Ascending aorta (tissue), 2 donors: ENCODE results near the gene QPCTL. TPM values are rescaled to one million over a fixed set of nuclear protein-coding genes. Genes with fewer than 3 reads are reported as not detected.
A peak's percentile ranks its signal among the peaks of the same experiment; 100 is the strongest.

ENCODE experiments used
- DNase-seq, 2 donors: peaks; one replicate each; pipeline ENCODE4 v3.0.0-alpha.2; 2019; ENCODE audit warnings: low spot score in 2 of 2
- H3K27ac ChIP-seq, 2 donors: fragments of 200-600 bp; sonication (generic); one replicate each; pipeline ENCODE4 v1.5.1; 2016 to 2017; ENCODE audit warnings: mild to moderate bottlenecking in 1 of 2
- H3K27me3 ChIP-seq: fragments of 200-600 bp; sonication (generic); one replicate; pipeline ENCODE4 v1.5.1; 2017
- H3K36me3 ChIP-seq, 2 donors: fragments of 200-600 bp; sonication (generic); one replicate each; pipeline ENCODE4 v1.5.1; 2016
- H3K4me1 ChIP-seq, 2 donors: fragments of 200-600 bp; sonication (generic); one replicate each; pipeline ENCODE4 v1.5.1; 2016 to 2017; ENCODE audit warnings: mild to moderate bottlenecking in 1 of 2
- H3K4me3 ChIP-seq, 2 donors: fragments of 200-600 bp; sonication (generic); one replicate each; pipeline ENCODE4 v1.5.1; 2016 to 2017; ENCODE audit warnings: mild to moderate bottlenecking in 1 of 2
- H3K9me3 ChIP-seq, 2 donors: fragments of 200-600 bp; sonication (generic); one replicate each; pipeline ENCODE4 v1.5.1; 2016
- CTCF ChIP-seq, 3 experiments: fragments of 200-600 bp in 2 of 3; fragments of 450-650 bp in 1 of 3; sonication (generic) in 2 of 3; IDR thresholded peaks; one replicate each; pipeline ENCODE4 v1.5.1; 2016 to 2019; ENCODE audit warnings: antibody characterized with exemption in 3 of 3, mild to moderate bottlenecking in 1 of 3, moderate library complexity in 1 of 3
- intact Hi-C: fragments of 100-400 bp; cut with DNase I; formaldehyde crosslinking; loops from one replicate; pipeline ENCODE4 v1.15.1; 2023
- total RNA-seq: library from RNA; depleted of rRNA; stranded (reverse); fragments of >200 nt; gene quantifications from one replicate; pipeline ENCODE4 v1.1.0, GENCODE V29; 2016

The QPCTL gene
- total RNA-seq, 1 donor from 2014 or later, result 7.2 TPM

DNA sequence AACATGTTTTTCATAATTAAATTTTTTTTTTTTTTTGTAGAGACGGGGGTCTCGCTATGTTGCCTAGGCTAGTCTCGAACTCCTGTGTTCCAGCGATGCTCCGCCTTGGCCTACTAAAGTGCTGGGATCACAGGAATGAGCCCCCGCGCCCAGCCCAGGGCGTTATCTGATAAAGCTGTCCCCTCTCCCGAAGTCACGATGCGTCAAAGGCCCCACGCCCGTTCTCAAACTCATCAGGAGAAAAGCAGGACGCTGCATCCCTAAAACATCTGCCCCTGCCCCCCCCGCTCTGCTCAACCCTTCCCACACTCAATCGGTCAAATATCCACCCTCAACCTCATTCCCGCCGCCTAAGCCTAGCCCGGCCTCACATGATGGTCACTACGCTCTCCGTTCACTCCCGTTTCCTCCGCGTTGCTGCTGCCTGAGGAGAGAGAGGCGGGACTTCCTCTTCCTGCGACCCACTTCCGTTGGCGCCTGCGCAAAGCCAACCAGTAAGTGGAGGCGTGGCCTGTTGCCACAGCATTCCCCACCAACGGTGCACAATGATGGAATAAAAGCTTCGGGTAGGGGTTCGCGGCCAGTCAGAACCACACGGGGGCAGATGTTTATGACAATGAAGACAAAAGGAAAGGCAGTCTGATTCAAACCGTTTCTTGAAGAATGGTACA is 815 bp upstream of the QPCTL start, which contains the start of gene SNRPD2:
TSS of gene SNRPD2 (minus strand) at position 438 of the 671 bp plus-strand sequence. CDS start at position 373, 65 bp downstream.
- H3K27me3 ChIP-seq, result no peaks in the 10 kb centered on the region
- intact Hi-C loops, result loop anchor here (1.0 to 5.0 kb wide), 8 partner anchors 26 to 264 kb away; partner anchors contain the start of genes OPA3, SIX5 and VASP
- peak within 1 kb of the TSS; percentile 87 to 93 for H3K27ac ChIP-seq
- no peak for TF ChIP-seq CTCF (IDR thresholded peaks at IDR 0.05)
- DNase-seq, result peak; percentile 76 to 96
- peak within 1 kb of the TSS; percentile 82 to 87 for H3K4me3 ChIP-seq
- H3K4me1 ChIP-seq, result peaks cover 0 to 15% of the 10 kb centered on the region in 2 donors
- H3K9me3 ChIP-seq, result no peaks in the 10 kb centered on the region
- peaks cover 23 to 25% of the 10 kb centered on the region in 2 donors for H3K36me3 ChIP-seq

DNA sequence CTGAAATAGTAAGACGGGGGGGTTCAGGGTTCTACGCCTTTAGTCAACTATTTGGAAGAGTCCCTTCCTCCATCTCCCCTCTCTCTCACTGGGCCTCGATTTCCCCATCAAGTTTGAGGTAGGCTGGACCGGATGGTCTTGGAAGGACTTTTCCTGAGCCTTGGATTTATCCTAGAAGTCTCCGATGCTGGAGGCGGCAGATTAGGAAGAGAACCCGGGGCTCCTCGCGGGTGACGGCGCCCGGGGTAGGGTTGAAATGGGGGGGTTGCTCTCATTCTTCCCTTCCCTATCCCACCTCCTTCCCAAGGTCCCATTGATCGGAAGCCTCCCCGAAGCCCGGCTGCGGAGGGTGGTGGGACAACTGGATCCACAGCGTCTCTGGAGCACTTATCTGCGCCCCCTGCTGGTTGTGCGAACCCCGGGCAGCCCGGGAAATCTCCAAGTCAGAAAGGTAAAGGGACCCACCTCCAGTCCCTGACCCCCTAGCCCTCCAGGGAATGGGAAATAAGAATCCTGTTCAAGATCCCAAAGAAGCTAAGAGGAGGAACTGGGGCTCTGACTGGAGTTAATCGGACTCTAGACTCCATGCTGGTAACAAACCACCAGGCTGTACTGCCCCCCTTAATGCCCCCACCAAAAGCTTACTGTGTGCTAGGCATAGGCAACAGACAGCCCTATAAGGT is 781 bp downstream of the QPCTL start:
- peak in 1 of 2 donors; percentile 90 for DNase-seq
- peaks cover 0 to 15% of the 10 kb centered on the region in 2 donors for H3K4me1 ChIP-seq
- H3K4me3 ChIP-seq, result peak overlapping the region; percentile 59 to 87
- intact Hi-C loops, result loop anchor here (1.0 to 5.0 kb wide), 6 partner anchors 37 to 266 kb away; partner anchors contain the start of genes FBXO46 and VASP
- H3K9me3 ChIP-seq, result no peaks in the 10 kb centered on the region
- H3K36me3 ChIP-seq, result peaks cover 9 to 10% of the 10 kb centered on the region in 2 donors
- peak; percentile 81 to 94 (median 92) for TF ChIP-seq CTCF (IDR thresholded peaks at IDR 0.05)
- peak overlapping the region; percentile 87 to 93 for H3K27ac ChIP-seq
- no peaks in the 10 kb centered on the region for H3K27me3 ChIP-seq

- TF ChIP-seq CTCF (IDR thresholded peaks at IDR 0.05), result no peak
- Histone ChIP-seq H3K4me3 (no peak overlapping the region), H3K27me3 (no peaks in the 10 kb centered on the region), H3K36me3 (peaks cover 9 to 13% of the 10 kb centered on the region in 2 donors), H3K4me1 (no peaks in the 10 kb centered on the region), H3K27ac (no peak overlapping the region), H3K9me3 (no peaks in the 10 kb centered on the region)
- DNase-seq, result no peak
- intact Hi-C loops, result no loop called here
These were observed 9.2 kb downstream of the QPCTL start for GRCh38 chr19:45701676-45702075.

- Histone ChIP-seq H3K36me3 (peaks cover 9 to 16% of the 10 kb centered on the region in 2 donors), H3K9me3 (no peaks in the 10 kb centered on the region), H3K27ac (no peak overlapping the region), H3K27me3 (no peaks in the 10 kb centered on the region), H3K4me3 (no peak overlapping the region), H3K4me1 (peaks cover 0 to 4% of the 10 kb centered on the region in 2 donors)
- TF ChIP-seq CTCF (IDR thresholded peaks at IDR 0.05), result no peak
- DNase-seq, result no peak
- intact Hi-C loops, result no loop called here
These were observed 12.6 kb downstream of the QPCTL start for GRCh38 chr19:45705115-45705514.

DNA sequence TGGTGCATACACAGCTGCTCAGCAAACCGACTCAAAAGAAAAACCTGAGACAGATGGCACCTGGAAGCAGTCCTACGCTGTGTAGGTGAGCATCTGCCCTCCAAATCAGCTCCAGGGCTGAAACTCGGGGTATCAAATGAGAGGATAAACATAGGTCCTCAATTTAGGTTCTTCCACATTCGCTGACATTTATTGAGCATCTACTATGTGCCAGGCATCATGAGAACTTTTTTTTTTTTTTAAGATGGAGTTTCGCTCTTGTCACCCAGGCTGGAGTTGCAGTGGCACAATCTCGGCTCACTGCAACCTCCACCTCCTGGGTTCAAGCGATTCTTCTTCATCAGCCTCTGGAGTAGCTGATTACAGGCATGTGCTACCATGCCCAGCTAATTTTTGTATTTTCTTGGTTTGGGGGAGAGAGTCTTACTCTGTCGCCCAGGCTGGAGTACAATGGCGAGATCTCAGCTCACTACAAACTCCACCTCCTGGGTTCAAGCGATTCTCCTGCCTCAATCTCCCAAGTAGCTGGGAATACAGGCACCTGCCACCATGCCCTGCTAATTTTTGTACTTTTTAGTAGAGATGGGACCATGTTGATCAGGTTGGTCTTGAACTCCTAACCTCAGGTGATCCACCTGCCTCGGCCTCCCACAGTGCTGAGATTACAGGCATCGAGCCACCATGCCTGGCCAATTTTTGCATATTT is 13.4 kb downstream of the QPCTL start:
- peaks cover 11 to 16% of the 10 kb centered on the region in 2 donors for H3K36me3 ChIP-seq
- no peaks in the 10 kb centered on the region for H3K27me3 ChIP-seq
- TF ChIP-seq CTCF (IDR thresholded peaks at IDR 0.05), result no peak
- no peak for DNase-seq
- H3K27ac ChIP-seq, result no peak overlapping the region
- peaks cover 0 to 4% of the 10 kb centered on the region in 2 donors for H3K4me1 ChIP-seq
- H3K4me3 ChIP-seq, result no peak overlapping the region
- no peaks in the 10 kb centered on the region for H3K9me3 ChIP-seq
- intact Hi-C loops, result no loop called here
